Endothelial cell of umbilical vein (primary cell): ENCODE data around the gene KAT6B. TPM values are rescaled to one million over a fixed set of nuclear protein-coding genes. Genes with fewer than 3 reads are reported as not detected.
"Not testable (repeated sequence)": the region's sequence is repeated elsewhere in the genome, so short reads cannot be mapped to it uniquely, and the experiment has no call there.

ENCODE experiments used
- BruUV-seq: library from RNA; stranded (reverse); fragments of 400-500 nt; replicated peaks from 2 replicates; lab custom pipeline; 2021; lab: Mats Ljungman, UMichigan
- CTCF ChIA-PET: fragments of 300-600, 350-600 bp; sonication (Branson Sonifier 250); formaldehyde crosslinking; loops from one replicate; lab custom pipeline; 2021; ENCODE audit warnings: antibody characterized with exemption, inconsistent platforms; lab: Charles Lee
- POLR2A ChIA-PET: fragments of 300-600, 350-600 bp; sonication (Branson Sonifier 250); formaldehyde crosslinking; loops from one replicate; lab custom pipeline; 2021; ENCODE audit warnings: antibody characterized with exemption, inconsistent platforms; lab: Charles Lee
- DNase-seq: peaks from one replicate; pipeline ENCODE4 v3.0.0-alpha.2; 2011; ENCODE audit warnings: low read depth, low spot score
- FAIRE-seq: peaks from 2 replicates; lab custom pipeline; 2011; peaks lifted over from hg19 to GRCh38; lab: Jason Lieb, UNC
- H2AFZ ChIP-seq: 2 replicates; pipeline ENCODE4 v1.6.0; 2012; ENCODE audit warnings: low read depth, low read length, control low read depth, inconsistent platforms
- H3K27ac ChIP-seq: 2 replicates; pipeline ENCODE4 v1.5.1; 2011; ENCODE audit warnings: low read depth, mild to moderate bottlenecking, control low read depth, low read length, moderate library complexity; ENCODE audit not compliant: insufficient read depth
- H3K27me3 ChIP-seq, 2 experiments: 2 replicates each; pipeline versions ENCODE4 v1.6.0 to v1.6.1; 2011; ENCODE audit warnings: low read length in 2 of 2, mixed read lengths in 1 of 2; ENCODE audit not compliant: control insufficient read depth in 2 of 2, insufficient read depth in 2 of 2
- H3K36me3 ChIP-seq, 2 experiments: 2 replicates in 1 of 2; 3 replicates in 1 of 2; pipeline ENCODE4 v1.5.1; 2011; ENCODE audit warnings: low read length in 2 of 2, mild to moderate bottlenecking in 1 of 2, moderate library complexity in 1 of 2; ENCODE audit not compliant: control insufficient read depth in 2 of 2, insufficient read depth in 2 of 2; ENCODE audit errors: extremely low read depth in 1 of 2
- H3K4me1 ChIP-seq: 3 replicates; pipeline ENCODE4 v1.5.1; 2011; ENCODE audit warnings: mild to moderate bottlenecking, low read length; ENCODE audit not compliant: control insufficient read depth, insufficient read depth; ENCODE audit errors: extremely low read depth
- H3K4me2 ChIP-seq: 2 replicates; pipeline ENCODE4 v1.6.1; 2011; ENCODE audit warnings: low read length, control low read depth, mixed read lengths; ENCODE audit not compliant: insufficient read depth
- H3K4me3 ChIP-seq, 3 experiments: fragments of 200-600 bp in 1 of 3; sonication (generic), shearing (Covaris generic) in 1 of 3; replicated peaks in 1 of 3; 2 replicates each; pipeline ENCODE4 v1.5.1; 2011 to 2016; ENCODE audit warnings: control low read depth in 3 of 3, low read length in 3 of 3, mild to moderate bottlenecking in 2 of 3, inconsistent platforms in 1 of 3, low read depth in 1 of 3, moderate library complexity in 1 of 3; ENCODE audit not compliant: insufficient read depth in 1 of 3
- H3K79me2 ChIP-seq: 2 replicates; pipeline ENCODE4 v1.6.0; 2012; ENCODE audit warnings: low read length, inconsistent platforms; ENCODE audit not compliant: control insufficient read depth, insufficient read depth
- H3K9ac ChIP-seq: replicated peaks from 2 replicates; pipeline ENCODE3; 2011; ENCODE audit warnings: low read length, control low read depth; ENCODE audit not compliant: insufficient read depth; ENCODE audit errors: extremely low read depth
- H3K9me1 ChIP-seq: replicated peaks from 3 replicates; pipeline ENCODE4 v1.6.0; 2011; ENCODE audit warnings: mild to moderate bottlenecking, low read length; ENCODE audit not compliant: control insufficient read depth, insufficient read depth; ENCODE audit errors: extremely low read depth
- H3K9me3 ChIP-seq: replicated peaks from 2 replicates; pipeline ENCODE4 v1.5.1; 2012; ENCODE audit warnings: low read length, inconsistent platforms; ENCODE audit not compliant: control insufficient read depth, insufficient read depth
- H4K20me1 ChIP-seq: replicated peaks from 2 replicates; pipeline ENCODE3; 2011; ENCODE audit warnings: mild to moderate bottlenecking, low read length; ENCODE audit not compliant: control insufficient read depth, insufficient read depth; ENCODE audit errors: extremely low read depth
- EZH2 ChIP-seq: IDR thresholded peaks from 2 replicates; pipeline ENCODE4 v1.6.1; 2012; ENCODE audit warnings: borderline replicate concordance, low read depth, mild to moderate bottlenecking, moderate library complexity, low read length, inconsistent platforms; ENCODE audit not compliant: severe bottlenecking
- FOS ChIP-seq: IDR thresholded peaks from 2 replicates; pipeline ENCODE4 v1.6.1; 2011; ENCODE audit warnings: mild to moderate bottlenecking, low read length, moderate library complexity, borderline replicate concordance; ENCODE audit not compliant: insufficient read depth
- GATA2 ChIP-seq: IDR thresholded peaks from 2 replicates; pipeline ENCODE4 v1.7.0; 2011; ENCODE audit warnings: low read depth, mild to moderate bottlenecking, moderate library complexity, mixed read lengths, low read length; ENCODE audit not compliant: insufficient read length, insufficient read depth
- JUN ChIP-seq: IDR thresholded peaks from 2 replicates; pipeline ENCODE4 v1.6.1; 2011; ENCODE audit warnings: borderline replicate concordance, low read depth; ENCODE audit not compliant: insufficient read length, insufficient read depth
- MYC ChIP-seq: IDR thresholded peaks from one replicate; pipeline ENCODE4 v1.6.1; 2011; ENCODE audit warnings: mild to moderate bottlenecking, low read depth, low read length
- POLR2A ChIP-seq: IDR thresholded peaks from 2 replicates; pipeline ENCODE4 v1.6.1; 2012; ENCODE audit warnings: low read depth, mild to moderate bottlenecking, control low read depth, low read length
- POLR2AphosphoS5 ChIP-seq: IDR thresholded peaks from 2 replicates; pipeline ENCODE4 v1.6.1; 2012; ENCODE audit warnings: low read depth, mild to moderate bottlenecking, control low read depth, low read length, moderate library complexity; ENCODE audit not compliant: insufficient read depth
- dilution Hi-C: fragments of 300-500 bp; cut with MboI; formaldehyde crosslinking; loops from one replicate; pipeline ENCODE4 v1.15.0; 2019; ENCODE audit warnings: low sequenced_read_pairs; ENCODE audit not compliant: extremely low pct_ligation_motif_present
- intact Hi-C: fragments of 100-400 bp; cut with micrococcal nuclease; formaldehyde crosslinking; loops from one replicate; pipeline ENCODE4 v1.10.0; 2022
- polyA plus RNA-seq, 4 experiments: library from polyadenylated mRNA; depleted of rRNA in 3 of 4; stranded (reverse) in 3 of 4; unstranded in 1 of 4; fragments of >200 nt; gene quantifications; 2 replicates each; pipeline versions ENCODE4 v1.2.1 to v1.2.3, GENCODE V29; 2011 to 2012; ENCODE audit warnings: missing spikeins in 1 of 4
- total RNA-seq: library from RNA; stranded (reverse); gene quantifications from 2 replicates; pipeline ENCODE4 v1.2.3, GENCODE V29; 2021
- TF ChIP-seq, protein P1 (sequence below), 2 donors: IDR thresholded peaks; 1 replicate in 1 of 2; 2 replicates in 1 of 2; pipeline ENCODE4 v1.5.1; 2011; ENCODE audit warnings: low read length in 2 of 2, mild to moderate bottlenecking in 2 of 2, moderate library complexity in 2 of 2, control low read depth in 1 of 2, inconsistent platforms in 1 of 2, low read depth in 1 of 2; ENCODE audit not compliant: insufficient read depth in 1 of 2; ENCODE audit errors: extremely low read depth in 1 of 2
- TF ChIP-seq, protein P2 (sequence below): IDR thresholded peaks from 2 replicates; pipeline ENCODE4 v1.6.1; 2011; ENCODE audit not compliant: insufficient read depth, insufficient read length

KAT6B gene
- total and polyA plus RNA-seq, 2 donors (not counting 3 experiments of a cell fraction or from before 2014, with no cell fraction given) = 4.5 to 17.0 TPM

DNA sequence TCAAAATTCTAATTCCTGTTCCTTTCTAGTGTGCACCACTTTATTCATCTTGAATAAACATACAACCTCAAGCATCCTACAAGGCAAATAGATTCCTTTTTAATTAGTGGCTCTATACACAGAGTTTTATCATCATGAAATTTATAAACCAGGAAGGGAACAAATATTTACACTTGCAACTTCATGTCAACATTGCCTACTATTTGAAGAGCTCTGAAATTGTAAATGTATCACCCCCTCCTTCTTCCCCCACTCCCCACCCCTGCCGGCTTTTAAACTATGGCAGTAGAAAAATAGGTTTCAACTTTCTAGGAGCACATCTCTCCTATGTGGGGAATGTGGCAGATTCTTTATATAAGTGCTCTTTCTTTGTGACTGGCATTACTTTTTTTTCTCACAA is 49.6 kb downstream of the KAT6B start:
- Histone ChIP-seq H3K9me3 (no peaks in the 10 kb centered on the region), H3K9ac (no peak overlapping the region), H3K79me2 (no peaks in the 10 kb centered on the region), H3K4me2 (no peak overlapping the region), H3K4me3 (no peak overlapping the region), H3K9me1 (no peaks in the 10 kb centered on the region), H3K27ac (no peak overlapping the region), H4K20me1 (no peaks in the 10 kb centered on the region), H3K4me1 (no peaks in the 10 kb centered on the region), H3K36me3 (no peaks in the 10 kb centered on the region), H3K27me3 (no peaks in the 10 kb centered on the region), H2AFZ (no peak overlapping the region)
- TF ChIP-seq GATA2 (no peak), POLR2A (no peak), FOS (no peak), JUN (no peak), MYC (no peak), POLR2AphosphoS5 (no peak), EZH2 (no peak)
- TF ChIP-seq, protein P1, sequence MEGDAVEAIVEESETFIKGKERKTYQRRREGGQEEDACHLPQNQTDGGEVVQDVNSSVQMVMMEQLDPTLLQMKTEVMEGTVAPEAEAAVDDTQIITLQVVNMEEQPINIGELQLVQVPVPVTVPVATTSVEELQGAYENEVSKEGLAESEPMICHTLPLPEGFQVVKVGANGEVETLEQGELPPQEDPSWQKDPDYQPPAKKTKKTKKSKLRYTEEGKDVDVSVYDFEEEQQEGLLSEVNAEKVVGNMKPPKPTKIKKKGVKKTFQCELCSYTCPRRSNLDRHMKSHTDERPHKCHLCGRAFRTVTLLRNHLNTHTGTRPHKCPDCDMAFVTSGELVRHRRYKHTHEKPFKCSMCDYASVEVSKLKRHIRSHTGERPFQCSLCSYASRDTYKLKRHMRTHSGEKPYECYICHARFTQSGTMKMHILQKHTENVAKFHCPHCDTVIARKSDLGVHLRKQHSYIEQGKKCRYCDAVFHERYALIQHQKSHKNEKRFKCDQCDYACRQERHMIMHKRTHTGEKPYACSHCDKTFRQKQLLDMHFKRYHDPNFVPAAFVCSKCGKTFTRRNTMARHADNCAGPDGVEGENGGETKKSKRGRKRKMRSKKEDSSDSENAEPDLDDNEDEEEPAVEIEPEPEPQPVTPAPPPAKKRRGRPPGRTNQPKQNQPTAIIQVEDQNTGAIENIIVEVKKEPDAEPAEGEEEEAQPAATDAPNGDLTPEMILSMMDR (IDR thresholded peaks at IDR 0.05; ENCODE audit: extremely low read depth in 1 of 2, insufficient read depth in 1 of 2, low read depth in 1 of 2, low read length in 2 of 2) = no peak
- TF ChIP-seq, protein P2, sequence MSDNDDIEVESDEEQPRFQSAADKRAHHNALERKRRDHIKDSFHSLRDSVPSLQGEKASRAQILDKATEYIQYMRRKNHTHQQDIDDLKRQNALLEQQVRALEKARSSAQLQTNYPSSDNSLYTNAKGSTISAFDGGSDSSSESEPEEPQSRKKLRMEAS = no peak
- BruUV-seq = no TSS peak
- dilution Hi-C loops = no loop called here
- DNase-seq = no peak
- CTCF ChIA-PET = interaction anchor here (1.6 kb wide), 1 partner anchor 8 kb away, joined by 3 read pairs; no protein-coding TSS in a partner anchor
- POLR2A ChIA-PET = no interaction called here
- intact Hi-C loops = no loop called here
- FAIRE-seq = no peak

DNA sequence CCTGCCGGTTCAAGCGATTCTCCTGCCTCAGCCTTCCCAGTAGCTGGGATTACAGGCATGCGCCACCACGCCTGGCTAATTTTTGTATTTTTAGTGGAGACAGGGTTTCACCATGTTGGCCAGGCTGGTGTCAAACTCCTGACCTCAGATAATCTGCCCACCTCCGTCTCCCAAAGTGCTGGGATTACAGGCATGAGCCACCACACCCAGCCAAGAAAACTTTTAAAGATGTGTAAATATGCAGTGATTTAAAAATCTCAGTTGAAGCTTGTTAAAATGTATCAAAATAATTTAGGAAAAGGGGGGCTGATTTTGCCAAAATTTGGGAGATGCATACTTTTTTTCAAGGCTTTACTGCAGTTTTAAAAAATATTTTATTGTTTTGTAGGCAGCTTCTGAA is 50.7 kb downstream of the KAT6B start:
- BruUV-seq, H4K20me1 ChIP-seq, H3K9ac ChIP-seq, H3K27ac ChIP-seq, H2AFZ ChIP-seq, POLR2A ChIA-PET, H3K4me3 ChIP-seq, dilution Hi-C loops, FAIRE-seq, H3K9me1 ChIP-seq, H3K9me3 ChIP-seq, DNase-seq, H3K27me3 ChIP-seq, H3K79me2 ChIP-seq, H3K4me2 ChIP-seq, intact Hi-C loops, H3K36me3 ChIP-seq, H3K4me1 ChIP-seq: not testable (repeated sequence)
- CTCF ChIA-PET = interaction anchor here (0.6 kb wide), 1 partner anchor 33 kb away, joined by 3 read pairs; no protein-coding TSS in a partner anchor
